HG03439 (cell line): ENCODE data around the gene C2CD4C.
"Not testable (repeated sequence)": the region's sequence is repeated elsewhere in the genome, so short reads cannot be mapped to it uniquely, and the experiment has no call there.

ENCODE experiments used
- ATAC-seq: cut with Tn5 transposase; IDR thresholded peaks from one replicate; pipeline ENCODE4 v1.9.1; 2021; ENCODE audit warnings: mild to moderate bottlenecking, moderate library complexity; ENCODE audit not compliant: unreplicated experiment

The C2CD4C gene, protein sequence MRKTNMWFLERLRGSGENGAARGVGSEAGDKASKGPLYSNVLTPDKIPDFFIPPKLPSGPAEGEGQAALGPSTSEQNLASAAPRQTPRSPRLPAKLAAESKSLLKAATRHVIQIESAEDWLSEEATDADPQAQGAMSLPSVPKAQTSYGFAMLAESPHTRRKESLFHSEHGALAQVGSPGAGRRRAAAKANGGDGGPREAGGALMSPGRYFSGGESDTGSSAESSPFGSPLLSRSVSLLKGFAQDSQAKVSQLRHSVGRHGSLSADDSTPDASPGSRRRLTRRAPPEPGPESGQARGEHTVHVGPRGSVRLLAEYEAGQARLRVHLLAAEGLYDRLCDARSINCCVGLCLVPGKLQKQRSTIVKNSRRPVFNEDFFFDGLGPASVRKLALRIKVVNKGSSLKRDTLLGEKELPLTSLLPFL

GRCh38 chr19:408902-409515 is at the start of gene C2CD4C:
Gene C2CD4C (minus strand): TSS chr19:409147. CDS start chr19:408361, 786 bp downstream.
- no peak for ATAC-seq

DNA sequence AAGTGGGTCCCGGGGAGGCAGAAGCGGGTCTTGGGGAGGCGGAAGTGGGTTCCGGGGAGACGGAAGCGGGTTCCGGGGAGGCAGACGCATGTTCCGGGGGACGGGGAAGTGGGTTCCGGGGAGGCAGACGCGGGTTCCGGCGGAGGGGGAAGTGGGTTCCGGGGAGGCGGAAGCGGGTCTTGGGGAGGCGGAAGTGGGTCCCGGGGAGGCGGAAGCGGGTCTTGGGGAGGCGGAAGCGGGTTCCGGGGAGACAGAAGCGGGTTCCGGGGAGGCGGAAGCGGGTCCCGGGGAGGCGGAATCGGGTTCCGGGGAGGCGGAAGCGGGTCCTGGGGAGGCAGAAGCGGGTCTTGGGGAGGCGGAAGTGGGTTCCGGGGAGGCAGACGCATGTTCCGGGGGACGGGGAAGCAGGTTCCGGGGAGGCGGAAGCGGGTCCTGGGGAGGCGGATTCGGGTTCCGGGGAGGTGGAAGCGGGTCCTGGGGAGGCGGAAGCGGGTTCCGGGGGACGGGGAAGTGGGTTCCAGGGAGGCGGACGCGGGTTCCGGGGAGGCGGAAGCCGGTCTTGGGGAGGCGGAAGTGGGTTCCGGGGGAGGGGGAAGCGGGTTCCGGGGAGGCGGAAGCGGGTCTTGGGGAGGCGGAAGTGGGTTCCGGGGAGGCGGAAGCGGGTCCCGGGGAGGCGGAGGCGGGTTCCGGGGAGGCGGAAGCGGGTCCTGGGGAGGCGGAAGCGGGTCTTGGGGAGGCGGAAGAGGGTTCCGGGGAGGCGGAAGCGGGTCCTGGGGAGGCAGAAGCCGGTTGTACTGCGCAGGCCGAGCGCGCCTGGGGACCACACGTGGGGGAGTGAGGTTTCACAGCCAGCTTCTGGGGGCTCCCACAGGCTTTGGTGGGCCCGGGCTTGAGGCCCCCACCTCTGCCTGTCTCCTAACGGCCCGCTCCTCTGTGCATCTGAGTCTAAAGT is 49.4 kb upstream of the C2CD4C start:
- no peak for ATAC-seq

- ATAC-seq: no peak
Observed at GRCh38 chr19:457636-458035, 48.7 kb upstream of the C2CD4C start.

GRCh38 chr19:456547-457110 is 47.7 kb upstream of the C2CD4C start:
- ATAC-seq: no peak

DNA sequence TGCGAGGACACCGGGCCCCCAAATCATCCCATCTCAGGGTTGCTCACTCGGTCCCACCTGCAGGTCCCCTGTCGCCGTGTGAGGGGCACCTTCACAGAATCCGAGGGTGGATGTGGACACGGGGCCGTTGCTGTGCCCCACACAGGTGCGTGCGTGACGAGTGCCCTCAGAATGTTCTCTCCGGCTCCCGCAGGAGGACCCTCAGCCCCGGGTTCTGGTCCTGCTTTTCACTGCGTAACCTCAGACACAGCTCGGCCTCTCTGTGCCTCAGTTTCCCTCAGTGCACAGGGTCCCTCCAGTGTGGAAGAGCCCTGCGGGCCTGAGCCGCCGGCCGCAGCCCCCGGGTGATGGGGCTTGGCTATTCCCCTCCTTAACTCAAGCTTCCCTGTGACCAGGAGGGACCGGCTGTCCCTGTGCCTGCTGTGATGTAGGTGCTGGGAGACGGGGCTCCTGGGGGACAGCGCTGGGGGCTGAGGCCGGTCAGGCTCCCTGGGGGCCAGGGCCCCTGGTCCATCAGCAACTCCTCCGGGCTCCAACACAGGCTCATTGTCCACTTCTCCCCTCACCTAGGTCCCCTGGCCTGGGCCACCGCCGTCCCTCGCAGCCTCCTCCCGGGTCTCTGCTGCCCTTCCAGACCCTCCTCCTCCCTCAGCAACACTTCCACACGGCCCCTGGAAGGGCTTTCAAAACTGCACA is 47.1 kb upstream of the C2CD4C start:
- no peak for ATAC-seq

DNA sequence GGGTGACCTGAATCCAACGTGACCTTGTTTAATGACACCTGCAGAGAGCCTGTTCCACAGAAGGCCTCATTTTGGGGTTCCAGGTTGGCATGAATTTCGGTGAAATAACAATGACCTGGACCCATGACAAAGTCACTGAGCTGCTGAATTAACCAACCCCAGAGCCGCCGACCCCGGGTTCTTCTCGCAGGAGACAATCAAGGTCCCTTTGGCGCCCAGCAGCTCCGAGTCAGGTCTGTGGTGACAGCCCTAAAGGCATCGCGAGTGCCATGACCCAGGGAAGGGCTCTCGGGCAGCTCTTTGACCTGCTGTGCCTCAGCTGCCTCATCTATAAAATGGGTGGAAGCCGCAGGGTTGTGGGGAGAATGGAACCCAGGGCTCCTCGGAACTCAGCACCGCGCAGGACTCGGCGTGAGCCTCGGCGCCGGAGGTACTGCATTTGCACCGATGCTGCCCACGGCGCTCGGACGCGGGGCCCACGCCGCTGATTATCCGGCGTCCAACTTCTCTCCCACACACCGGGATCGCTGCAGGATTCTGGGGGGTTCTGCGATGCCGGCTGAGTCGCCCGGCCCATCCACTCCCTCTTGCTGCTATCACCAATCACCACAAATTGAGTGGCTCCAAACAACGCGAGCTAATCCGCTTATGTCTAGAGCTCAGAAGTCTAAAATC is 46.2 kb upstream of the C2CD4C start:
- no peak for ATAC-seq

GRCh38 chr19:453606-454005 is 44.7 kb upstream of the C2CD4C start:
- no peak for ATAC-seq

- no peak for ATAC-seq
Observed at GRCh38 chr19:452829-453228, 43.9 kb upstream of the C2CD4C start.

DNA sequence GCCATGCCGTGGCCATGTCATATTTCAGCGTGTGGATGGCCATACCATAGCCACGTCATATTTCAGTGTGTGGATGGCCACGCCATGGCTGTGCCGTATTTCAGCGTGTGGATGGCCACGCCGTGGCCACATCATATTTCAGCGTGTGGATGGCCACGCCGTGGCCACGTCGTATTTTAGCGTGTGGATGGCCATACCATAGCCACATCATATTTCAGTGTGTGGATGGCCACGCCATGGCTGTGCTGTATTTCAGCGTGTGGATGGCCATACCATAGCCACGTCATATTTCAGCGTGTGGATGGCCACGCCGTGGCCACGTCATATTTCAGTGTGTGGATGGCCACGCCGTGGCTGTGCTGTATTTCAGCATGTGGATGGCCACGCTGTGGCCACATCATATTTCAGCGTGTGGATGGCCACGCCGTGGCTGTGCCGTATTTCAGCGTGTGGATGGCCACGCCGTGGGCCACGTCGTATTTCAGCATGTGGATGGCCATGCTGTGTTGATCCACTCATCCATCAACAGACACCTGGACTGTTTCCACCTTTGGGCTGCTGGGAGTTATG is 42.0 kb upstream of the C2CD4C start:
- ATAC-seq: not testable (repeated sequence)

DNA sequence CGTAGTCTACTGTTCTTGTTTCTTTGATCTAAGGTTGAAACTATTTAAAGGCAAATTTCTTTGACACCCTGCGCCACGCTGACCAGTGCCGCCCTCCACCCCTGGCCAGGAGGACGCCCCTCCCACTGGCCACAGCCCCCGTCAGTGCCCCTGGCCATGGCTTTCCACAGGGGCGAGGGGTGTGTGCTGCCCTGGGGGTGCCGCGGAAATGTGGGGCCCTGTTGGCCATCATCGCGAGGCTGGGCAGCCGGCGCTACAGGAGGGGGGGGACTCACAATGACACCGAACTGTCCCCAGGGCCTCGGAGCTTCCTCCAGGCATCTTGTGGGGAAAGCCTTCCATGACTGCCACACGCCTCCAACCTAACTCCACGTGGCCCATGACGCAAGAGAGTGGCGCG is 41.0 kb upstream of the C2CD4C start:
- ATAC-seq: no peak

- ATAC-seq: no peak
Observed at GRCh38 chr19:447816-448560, 39.0 kb upstream of the C2CD4C start.

DNA sequence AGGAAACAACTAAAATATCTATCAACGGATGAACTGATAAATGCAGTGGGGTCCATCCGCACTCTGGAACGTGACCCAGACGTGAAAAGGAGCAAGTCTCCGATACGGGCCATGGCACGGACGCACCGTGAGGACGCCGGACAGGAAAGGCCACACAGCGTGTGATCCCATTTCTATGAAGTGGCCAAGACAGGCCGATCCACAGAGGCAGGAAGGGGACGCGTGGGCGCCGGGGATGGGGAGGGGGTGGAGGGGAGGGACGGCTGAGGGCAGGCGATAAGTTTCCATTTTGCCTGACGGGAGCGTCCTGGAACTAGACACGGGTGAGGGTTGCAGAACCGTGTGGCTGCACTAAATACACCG is 38.1 kb upstream of the C2CD4C start:
- ATAC-seq: no peak

- no peak for ATAC-seq
Observed at GRCh38 chr19:444677-445210, 35.8 kb upstream of the C2CD4C start.

DNA sequence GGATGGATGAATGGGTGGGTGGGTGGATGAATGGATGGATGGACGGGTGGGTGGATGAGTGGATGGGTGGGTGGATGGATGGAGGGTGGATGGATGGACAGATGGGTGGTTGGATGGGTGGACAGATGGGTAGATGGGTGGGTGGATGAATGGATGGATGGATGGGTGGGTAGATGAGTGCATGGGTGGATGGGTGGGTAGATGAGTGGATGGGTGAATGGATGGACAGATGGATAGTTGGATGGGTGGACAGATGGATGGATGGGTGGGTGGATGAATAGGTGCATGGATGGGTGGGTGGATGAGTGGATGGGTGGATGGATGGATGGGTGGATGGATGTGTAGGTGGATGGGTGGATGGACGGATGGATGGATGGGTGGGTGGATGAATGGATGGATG is 34.1 kb upstream of the C2CD4C start:
- no peak for ATAC-seq

DNA sequence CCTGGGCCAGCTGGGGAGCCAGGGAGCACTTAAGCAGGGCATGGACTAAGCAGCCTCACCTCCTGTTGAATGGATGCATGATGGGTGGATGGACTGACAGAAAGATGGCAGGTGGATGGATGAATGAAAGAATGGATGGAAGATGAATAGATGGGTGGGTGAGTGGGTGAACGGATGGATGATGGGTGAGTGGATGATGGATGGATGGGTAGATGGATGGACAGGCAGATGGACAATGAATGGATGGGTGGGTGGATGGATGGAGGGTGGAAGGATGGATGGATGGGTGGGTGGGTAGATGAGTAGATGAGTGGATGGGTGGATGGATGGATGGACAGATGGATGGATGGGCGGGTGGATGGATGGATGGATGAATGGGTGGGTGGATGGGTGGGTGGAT is 33.1 kb upstream of the C2CD4C start:
- no peak for ATAC-seq

GRCh38 chr19:441213-441836 is 32.4 kb upstream of the C2CD4C start:
- ATAC-seq: no peak

DNA sequence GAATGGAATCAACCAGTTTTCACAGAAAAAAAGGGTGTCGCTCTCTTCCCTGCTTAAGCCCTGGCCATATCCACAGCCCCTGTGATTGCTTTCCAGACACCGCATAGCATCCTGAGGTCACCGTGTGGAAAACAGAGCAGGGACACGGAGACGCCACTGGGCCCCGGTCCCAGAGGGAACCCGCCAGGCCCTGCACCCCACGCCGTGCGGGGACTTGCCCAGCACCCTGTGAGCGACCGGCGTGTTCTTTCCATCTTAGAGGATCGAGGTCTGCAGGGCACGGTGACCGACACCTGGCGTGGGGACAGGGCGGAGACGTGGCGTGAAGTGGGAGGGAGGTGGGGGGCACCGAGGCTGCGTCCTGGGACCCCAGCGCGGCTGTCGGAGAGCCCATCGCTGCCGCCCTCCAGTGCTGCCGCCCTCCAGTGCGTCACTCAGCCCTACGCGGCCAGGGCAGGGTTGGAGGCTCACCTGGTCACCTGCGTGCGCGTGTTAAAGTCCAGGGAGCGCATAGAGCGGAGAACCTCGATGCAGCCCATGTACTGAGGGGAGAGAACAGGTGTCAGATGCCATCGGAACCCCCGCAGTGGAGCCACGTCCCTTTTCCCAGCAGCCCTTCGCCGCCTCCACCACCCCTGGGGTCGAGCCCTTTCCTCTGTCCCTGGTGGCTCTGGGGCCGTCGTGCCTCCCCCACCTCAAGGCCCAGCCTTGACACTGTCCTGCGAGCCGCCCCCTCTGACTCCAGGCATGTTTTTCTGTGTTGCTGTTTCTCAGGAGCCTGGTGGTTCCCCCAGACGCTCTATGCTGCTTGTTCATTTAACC is 31.7 kb upstream of the C2CD4C start:
- ATAC-seq: no peak
